GM19240 (cell line): Measurements from ENCODE around the gene ZCCHC7.

Source experiments
- DNase-seq: peaks from one replicate; pipeline ENCODE4 v3.0.0; 2011; ENCODE audit warnings: low spot score; ENCODE audit not compliant: insufficient read length

ZCCHC7 gene

GRCh38 chr9:37405350-37405749 lies 285.0 kb downstream of the ZCCHC7 start:
- DNase-seq = no peak

GRCh38 chr9:37405764-37406380 lies 285.5 kb downstream of the ZCCHC7 start:
- no peak for DNase-seq

- no peak for DNase-seq
These were observed 286.4 kb downstream of the ZCCHC7 start for GRCh38 chr9:37406603-37407401.

DNA sequence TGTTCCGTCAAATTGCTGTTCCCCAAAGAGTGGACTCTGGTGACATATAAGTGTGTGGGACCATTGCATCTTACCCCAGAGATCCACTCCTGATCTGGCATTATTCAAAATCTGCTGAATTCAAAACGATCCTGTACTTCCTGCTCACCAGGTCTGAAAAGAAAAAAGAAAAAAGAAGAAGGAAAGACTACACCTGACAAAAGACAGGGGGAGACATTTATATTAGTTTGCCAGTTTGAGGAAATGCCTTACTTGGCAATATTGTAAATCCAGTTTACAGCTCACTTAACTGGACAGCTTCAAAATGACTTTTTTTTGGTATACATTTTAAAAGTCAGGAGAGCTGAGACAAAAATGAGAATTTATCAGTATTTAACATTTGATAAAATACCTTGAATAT lies 287.1 kb downstream of the ZCCHC7 start:
- DNase-seq = no peak
